Esophagus squamous epithelium (tissue), 4 donors: Measurements from ENCODE around the gene XIRP2.
"Not testable (repeated sequence)": the region's sequence is repeated elsewhere in the genome, so short reads cannot be mapped to it uniquely, and the experiment has no call there.

ENCODE experiments used
- CTCF ChIP-seq, 6 experiments: fragments of 450-650 bp in 4 of 6; fragments of 200-600 bp in 2 of 6; sonication (generic) in 2 of 6; IDR thresholded peaks; one replicate each; pipeline ENCODE4 v1.5.1; 2016 to 2019; ENCODE audit warnings: antibody characterized with exemption in 6 of 6, mild to moderate bottlenecking in 4 of 6, moderate library complexity in 4 of 6
- POLR2A ChIP-seq, 4 donors: fragments of 450-650 bp; IDR thresholded peaks; one replicate each; pipeline ENCODE4 v1.6.1; 2017; ENCODE audit warnings: antibody characterized with exemption in 4 of 4, mild to moderate bottlenecking in 4 of 4, moderate library complexity in 3 of 4

DNA sequence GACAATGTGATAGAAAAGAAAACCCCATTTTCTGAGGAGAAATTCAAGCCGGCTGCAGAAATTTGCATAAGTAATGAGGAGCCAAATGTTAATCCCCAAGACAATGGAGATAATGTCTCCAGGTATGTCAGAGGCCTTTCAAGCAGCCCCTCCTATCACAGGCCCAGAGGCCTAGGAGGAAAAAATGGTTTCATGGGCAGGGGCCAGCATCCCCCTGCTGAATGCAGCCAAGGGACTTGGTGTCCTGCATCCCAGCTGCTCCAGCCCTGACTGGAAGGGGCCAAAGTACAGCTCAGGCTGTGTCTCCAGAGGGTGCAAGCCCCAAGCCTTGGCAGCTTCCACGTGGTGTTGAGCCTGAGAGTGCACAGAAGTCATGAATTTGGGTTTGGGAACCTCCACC is 380.0 kb downstream of the XIRP2 start:
- not testable (repeated sequence) for TF ChIP-seq CTCF, POLR2A (IDR thresholded peaks at IDR 0.05)
